ENCODE data around the gene MVB12B.

DNA sequence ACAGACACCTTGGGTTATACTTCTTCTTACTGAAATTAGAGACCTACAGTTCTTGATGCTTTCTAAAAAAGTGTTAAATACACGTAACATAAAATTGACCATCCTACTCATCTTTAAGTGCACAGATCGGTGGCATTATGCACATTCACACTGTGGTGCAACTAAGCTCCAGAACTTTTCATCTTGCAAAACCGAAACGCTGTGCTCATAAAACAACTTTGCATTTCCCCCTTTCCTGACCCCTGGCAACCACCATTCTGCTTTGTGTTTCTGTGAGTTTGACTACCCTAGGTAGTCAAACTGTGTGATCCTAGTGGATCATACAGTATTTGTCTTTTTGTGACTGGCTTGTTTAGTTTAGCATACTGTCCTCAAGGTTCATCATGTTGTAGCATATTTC, 3.9 kb downstream of the MVB12B start:
- TF ChIP-seq POLR2AphosphoS5 (IDR thresholded peaks at IDR 0.05; ENCODE audit: low read depth, low read length) (no peak), SIN3A (IDR thresholded peaks at IDR 0.05; ENCODE audit: borderline replicate concordance, insufficient read depth, low read length) (no peak)
- TF ChIP-seq, protein P1, sequence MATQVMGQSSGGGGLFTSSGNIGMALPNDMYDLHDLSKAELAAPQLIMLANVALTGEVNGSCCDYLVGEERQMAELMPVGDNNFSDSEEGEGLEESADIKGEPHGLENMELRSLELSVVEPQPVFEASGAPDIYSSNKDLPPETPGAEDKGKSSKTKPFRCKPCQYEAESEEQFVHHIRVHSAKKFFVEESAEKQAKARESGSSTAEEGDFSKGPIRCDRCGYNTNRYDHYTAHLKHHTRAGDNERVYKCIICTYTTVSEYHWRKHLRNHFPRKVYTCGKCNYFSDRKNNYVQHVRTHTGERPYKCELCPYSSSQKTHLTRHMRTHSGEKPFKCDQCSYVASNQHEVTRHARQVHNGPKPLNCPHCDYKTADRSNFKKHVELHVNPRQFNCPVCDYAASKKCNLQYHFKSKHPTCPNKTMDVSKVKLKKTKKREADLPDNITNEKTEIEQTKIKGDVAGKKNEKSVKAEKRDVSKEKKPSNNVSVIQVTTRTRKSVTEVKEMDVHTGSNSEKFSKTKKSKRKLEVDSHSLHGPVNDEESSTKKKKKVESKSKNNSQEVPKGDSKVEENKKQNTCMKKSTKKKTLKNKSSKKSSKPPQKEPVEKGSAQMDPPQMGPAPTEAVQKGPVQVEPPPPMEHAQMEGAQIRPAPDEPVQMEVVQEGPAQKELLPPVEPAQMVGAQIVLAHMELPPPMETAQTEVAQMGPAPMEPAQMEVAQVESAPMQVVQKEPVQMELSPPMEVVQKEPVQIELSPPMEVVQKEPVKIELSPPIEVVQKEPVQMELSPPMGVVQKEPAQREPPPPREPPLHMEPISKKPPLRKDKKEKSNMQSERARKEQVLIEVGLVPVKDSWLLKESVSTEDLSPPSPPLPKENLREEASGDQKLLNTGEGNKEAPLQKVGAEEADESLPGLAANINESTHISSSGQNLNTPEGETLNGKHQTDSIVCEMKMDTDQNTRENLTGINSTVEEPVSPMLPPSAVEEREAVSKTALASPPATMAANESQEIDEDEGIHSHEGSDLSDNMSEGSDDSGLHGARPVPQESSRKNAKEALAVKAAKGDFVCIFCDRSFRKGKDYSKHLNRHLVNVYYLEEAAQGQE (IDR thresholded peaks at IDR 0.05; ENCODE audit: insufficient read depth in 1 of 2, low read depth in 2 of 2, low read length in 2 of 2), result no peak

Data from PFSK-1 (cell line).